ENCODE results near the gene AMD1.
"Not testable (repeated sequence)": the region's sequence is repeated elsewhere in the genome, so short reads cannot be mapped to it uniquely, and the experiment has no call there.

DNA sequence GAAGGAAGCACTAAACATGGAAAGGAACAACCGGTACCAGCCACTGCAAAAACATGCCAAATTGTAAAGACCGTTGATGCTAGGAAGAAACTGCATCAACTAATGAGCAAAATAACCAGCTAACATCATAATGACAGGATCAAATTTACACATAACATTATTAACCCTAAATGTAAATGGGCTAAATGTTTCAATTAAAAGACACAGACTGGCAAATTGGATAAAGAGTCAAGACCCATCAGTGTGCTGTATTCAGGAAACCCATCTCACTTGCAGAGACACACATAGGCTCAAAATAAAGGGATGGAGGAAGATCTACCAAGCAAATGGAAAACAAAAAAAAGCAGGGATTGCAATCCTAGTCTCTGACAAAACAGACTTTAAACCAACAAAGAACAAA lies 31.7 kb downstream of the AMD1 start:
- TF ChIP-seq, protein P1, sequence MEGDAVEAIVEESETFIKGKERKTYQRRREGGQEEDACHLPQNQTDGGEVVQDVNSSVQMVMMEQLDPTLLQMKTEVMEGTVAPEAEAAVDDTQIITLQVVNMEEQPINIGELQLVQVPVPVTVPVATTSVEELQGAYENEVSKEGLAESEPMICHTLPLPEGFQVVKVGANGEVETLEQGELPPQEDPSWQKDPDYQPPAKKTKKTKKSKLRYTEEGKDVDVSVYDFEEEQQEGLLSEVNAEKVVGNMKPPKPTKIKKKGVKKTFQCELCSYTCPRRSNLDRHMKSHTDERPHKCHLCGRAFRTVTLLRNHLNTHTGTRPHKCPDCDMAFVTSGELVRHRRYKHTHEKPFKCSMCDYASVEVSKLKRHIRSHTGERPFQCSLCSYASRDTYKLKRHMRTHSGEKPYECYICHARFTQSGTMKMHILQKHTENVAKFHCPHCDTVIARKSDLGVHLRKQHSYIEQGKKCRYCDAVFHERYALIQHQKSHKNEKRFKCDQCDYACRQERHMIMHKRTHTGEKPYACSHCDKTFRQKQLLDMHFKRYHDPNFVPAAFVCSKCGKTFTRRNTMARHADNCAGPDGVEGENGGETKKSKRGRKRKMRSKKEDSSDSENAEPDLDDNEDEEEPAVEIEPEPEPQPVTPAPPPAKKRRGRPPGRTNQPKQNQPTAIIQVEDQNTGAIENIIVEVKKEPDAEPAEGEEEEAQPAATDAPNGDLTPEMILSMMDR (IDR thresholded peaks at IDR 0.05; ENCODE audit: low read length): not testable (repeated sequence)
- not testable (repeated sequence) for TF ChIP-seq EZH2phosphoT487 (IDR thresholded peaks at IDR 0.05; ENCODE audit: low read length)

Measured in MM.1S (cell line).